ENCODE data around the gene FOXK1.

DNA sequence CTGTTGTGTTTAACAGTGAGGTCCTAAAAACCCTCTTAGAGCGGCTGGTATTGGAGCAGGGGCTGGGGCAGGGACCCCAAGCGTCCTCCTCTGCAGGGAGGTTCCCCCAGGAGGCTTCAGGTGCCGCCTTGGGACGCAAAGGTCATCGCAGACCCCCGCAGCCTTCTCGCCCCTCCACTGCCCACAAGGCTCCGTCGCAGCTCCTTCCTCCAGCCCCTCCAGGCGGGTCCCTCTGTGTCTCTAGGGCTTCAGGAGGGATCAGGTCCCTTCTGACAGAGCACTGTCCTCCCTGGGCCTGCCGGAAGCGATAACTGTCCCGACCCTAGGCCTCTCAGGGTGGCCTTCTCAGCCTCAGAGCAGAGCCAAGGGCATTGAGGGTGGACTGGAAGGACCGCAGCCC, 67.3 kb downstream of the FOXK1 start:
- TF ChIP-seq, protein P1, sequence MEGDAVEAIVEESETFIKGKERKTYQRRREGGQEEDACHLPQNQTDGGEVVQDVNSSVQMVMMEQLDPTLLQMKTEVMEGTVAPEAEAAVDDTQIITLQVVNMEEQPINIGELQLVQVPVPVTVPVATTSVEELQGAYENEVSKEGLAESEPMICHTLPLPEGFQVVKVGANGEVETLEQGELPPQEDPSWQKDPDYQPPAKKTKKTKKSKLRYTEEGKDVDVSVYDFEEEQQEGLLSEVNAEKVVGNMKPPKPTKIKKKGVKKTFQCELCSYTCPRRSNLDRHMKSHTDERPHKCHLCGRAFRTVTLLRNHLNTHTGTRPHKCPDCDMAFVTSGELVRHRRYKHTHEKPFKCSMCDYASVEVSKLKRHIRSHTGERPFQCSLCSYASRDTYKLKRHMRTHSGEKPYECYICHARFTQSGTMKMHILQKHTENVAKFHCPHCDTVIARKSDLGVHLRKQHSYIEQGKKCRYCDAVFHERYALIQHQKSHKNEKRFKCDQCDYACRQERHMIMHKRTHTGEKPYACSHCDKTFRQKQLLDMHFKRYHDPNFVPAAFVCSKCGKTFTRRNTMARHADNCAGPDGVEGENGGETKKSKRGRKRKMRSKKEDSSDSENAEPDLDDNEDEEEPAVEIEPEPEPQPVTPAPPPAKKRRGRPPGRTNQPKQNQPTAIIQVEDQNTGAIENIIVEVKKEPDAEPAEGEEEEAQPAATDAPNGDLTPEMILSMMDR (IDR thresholded peaks at IDR 0.05) = no peak
- TF ChIP-seq POLR2A (IDR thresholded peaks at IDR 0.05) = no peak

Measured in prostate gland (tissue), 2 donors.